MCF 10A (cell line): ENCODE measurements around the gene PPP2R2B. TPM values are rescaled to one million over a fixed set of nuclear protein-coding genes. Genes with fewer than 3 reads are reported as not detected.

Source experiments
- BruUV-seq: library from RNA; stranded (reverse); fragments of 400-500 nt; replicated peaks from 2 replicates; lab custom pipeline; 2021; lab: Mats Ljungman, UMichigan
- CTCF ChIA-PET: fragments of 300-600 bp; sonication (Branson Sonifier 250); formaldehyde crosslinking; extraction: SDS; loops from one replicate; lab custom pipeline; 2021; ENCODE audit warnings: antibody characterized with exemption, inconsistent platforms; lab: Yijun Ruan, JAX
- POLR2A ChIA-PET: fragments of 300-600, 350-650 bp; sonication (Branson Sonifier 250); formaldehyde crosslinking; extraction: SDS; loops from one replicate; lab custom pipeline; 2020; ENCODE audit warnings: antibody characterized with exemption, inconsistent platforms; lab: Yijun Ruan, JAX
- DNase-seq: peaks from one replicate; pipeline ENCODE4 v3.0.0-alpha.2; 2018; ENCODE audit not compliant: unreplicated experiment
- H3K27ac Mint-ChIP-seq: one replicate; pipeline ENCODE4 v1.8.0; 2022; ENCODE audit warnings: mild to moderate bottlenecking, low read depth, mixed read lengths; ENCODE audit not compliant: unreplicated experiment
- H3K27me3 Mint-ChIP-seq: one replicate; pipeline ENCODE4 v1.8.0; 2022; ENCODE audit warnings: mixed read lengths; ENCODE audit not compliant: insufficient read depth, unreplicated experiment
- H3K36me3 Mint-ChIP-seq: one replicate; pipeline ENCODE4 v1.8.0; 2022; ENCODE audit warnings: mild to moderate bottlenecking, moderate library complexity, mixed read lengths; ENCODE audit not compliant: insufficient read depth, unreplicated experiment
- H3K4me1 Mint-ChIP-seq: one replicate; pipeline ENCODE4 v1.8.0; 2022; ENCODE audit warnings: mixed read lengths; ENCODE audit not compliant: insufficient read depth, unreplicated experiment
- H3K4me3 Mint-ChIP-seq: one replicate; pipeline ENCODE4 v1.8.0; 2022; ENCODE audit warnings: mild to moderate bottlenecking, moderate library complexity, mixed read lengths; ENCODE audit not compliant: unreplicated experiment
- H3K9me3 Mint-ChIP-seq: one replicate; pipeline ENCODE4 v1.8.0; 2022; ENCODE audit warnings: mixed read lengths; ENCODE audit not compliant: unreplicated experiment
- CTCF ChIP-seq: fragments of 200-600 bp; IDR thresholded peaks from one replicate; pipeline ENCODE4 v1.8.0; 2022; ENCODE audit warnings: antibody characterized with exemption, mild to moderate bottlenecking; ENCODE audit not compliant: unreplicated experiment
- intact Hi-C: fragments of 100-400 bp; cut with micrococcal nuclease; formaldehyde crosslinking; loops from 2 replicates; pipeline ENCODE4 v1.14.1; 2022
- total RNA-seq: library from RNA; stranded (reverse); gene quantifications from 2 replicates; pipeline ENCODE4 v1.2.3, GENCODE V29; 2022

PPP2R2B gene
- total RNA-seq, 1 experiment from 2014 or later: 0.54 TPM

GRCh38 chr5:146623009-146623408, 255.5 kb downstream of the PPP2R2B start:
- Mint-ChIP-seq H3K27me3 (peaks cover 22% of the 10 kb centered on the region), H3K4me3 (no peak overlapping the region), H3K4me1 (no peaks in the 10 kb centered on the region), H3K36me3 (no peaks in the 10 kb centered on the region), H3K27ac (no peak overlapping the region), H3K9me3 (no peaks in the 10 kb centered on the region)
- ChIA-PET CTCF (interaction anchor here (0.6 to 2.2 kb wide), 10 partner anchors 10 to 937 kb away, joined by 3 to 8 read pairs (median 4); no protein-coding TSS in a partner anchor), POLR2A (no interaction called here)
- intact Hi-C loops: loop anchor here (5.0 kb wide), 1 partner anchor 81 kb away; no protein-coding TSS in a partner anchor
- no peak for DNase-seq
- BruUV-seq: no TSS peak
- TF ChIP-seq CTCF: no peak

DNA sequence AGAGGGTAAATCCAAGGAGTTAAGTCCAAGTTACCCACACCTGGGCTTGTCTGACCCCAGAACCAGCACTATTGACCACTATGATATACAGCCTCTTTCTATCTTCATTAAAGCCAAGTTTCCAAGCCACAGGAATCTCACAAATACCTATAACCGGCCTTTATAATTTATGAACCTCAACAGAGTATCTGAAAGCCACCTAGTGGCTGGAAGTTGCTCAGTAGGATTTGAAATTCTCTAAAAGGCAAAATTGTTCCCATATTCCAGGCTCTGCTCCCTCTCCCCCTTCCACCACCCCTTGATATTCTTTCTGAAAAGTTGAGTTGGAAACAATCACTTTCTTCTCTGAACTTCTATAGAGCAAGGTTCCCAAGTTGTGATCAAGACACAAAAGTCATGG, 256.2 kb downstream of the PPP2R2B start:
- Mint-ChIP-seq H3K27ac (no peak overlapping the region), H3K9me3 (no peaks in the 10 kb centered on the region), H3K4me1 (no peaks in the 10 kb centered on the region), H3K27me3 (peaks cover 22% of the 10 kb centered on the region), H3K4me3 (no peak overlapping the region), H3K36me3 (no peaks in the 10 kb centered on the region)
- intact Hi-C loops: loop anchor here (5.0 kb wide), 1 partner anchor 80 kb away; no protein-coding TSS in a partner anchor
- CTCF ChIA-PET: interaction anchor here (0.6 to 2.2 kb wide), 10 partner anchors 11 to 938 kb away, joined by 3 to 8 read pairs (median 4); no protein-coding TSS in a partner anchor
- POLR2A ChIA-PET: no interaction called here
- no peak for DNase-seq
- peak; percentile 44 for TF ChIP-seq CTCF
- BruUV-seq: no TSS peak

DNA sequence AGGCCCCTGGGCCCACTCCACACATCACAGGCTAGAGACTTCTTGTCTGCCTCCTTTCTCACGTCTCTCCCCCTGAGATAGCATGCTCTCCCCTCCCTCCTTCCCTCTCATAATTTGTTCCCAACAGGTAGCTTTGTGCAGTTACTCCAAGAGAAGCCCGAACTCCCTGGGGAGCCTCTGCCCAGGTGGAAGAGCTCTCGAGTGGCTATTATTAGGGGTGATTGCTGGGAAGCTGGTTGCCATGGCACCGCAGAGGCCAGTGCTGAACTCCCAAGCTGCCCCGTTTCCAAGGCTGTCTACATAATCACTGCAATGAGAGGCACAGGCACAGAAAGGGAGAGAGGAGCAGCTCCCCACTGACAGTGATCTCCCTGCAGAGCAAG, 257.9 kb downstream of the PPP2R2B start:
- CTCF ChIA-PET: interaction anchor here (1.0 to 1.2 kb wide), 2 partner anchors 14 to 19 kb away, joined by 3 to 5 read pairs; no protein-coding TSS in a partner anchor
- BruUV-seq: no TSS peak
- Mint-ChIP-seq H3K27ac (no peak overlapping the region), H3K4me3 (no peak overlapping the region), H3K9me3 (peaks cover 15% of the 10 kb centered on the region), H3K36me3 (no peaks in the 10 kb centered on the region), H3K27me3 (peaks cover 33% of the 10 kb centered on the region), H3K4me1 (no peaks in the 10 kb centered on the region)
- DNase-seq: no peak
- intact Hi-C loops: loop anchor here (5.0 kb wide), 1 partner anchor 78 kb away; no protein-coding TSS in a partner anchor
- no peak for TF ChIP-seq CTCF
- POLR2A ChIA-PET: no interaction called here

DNA sequence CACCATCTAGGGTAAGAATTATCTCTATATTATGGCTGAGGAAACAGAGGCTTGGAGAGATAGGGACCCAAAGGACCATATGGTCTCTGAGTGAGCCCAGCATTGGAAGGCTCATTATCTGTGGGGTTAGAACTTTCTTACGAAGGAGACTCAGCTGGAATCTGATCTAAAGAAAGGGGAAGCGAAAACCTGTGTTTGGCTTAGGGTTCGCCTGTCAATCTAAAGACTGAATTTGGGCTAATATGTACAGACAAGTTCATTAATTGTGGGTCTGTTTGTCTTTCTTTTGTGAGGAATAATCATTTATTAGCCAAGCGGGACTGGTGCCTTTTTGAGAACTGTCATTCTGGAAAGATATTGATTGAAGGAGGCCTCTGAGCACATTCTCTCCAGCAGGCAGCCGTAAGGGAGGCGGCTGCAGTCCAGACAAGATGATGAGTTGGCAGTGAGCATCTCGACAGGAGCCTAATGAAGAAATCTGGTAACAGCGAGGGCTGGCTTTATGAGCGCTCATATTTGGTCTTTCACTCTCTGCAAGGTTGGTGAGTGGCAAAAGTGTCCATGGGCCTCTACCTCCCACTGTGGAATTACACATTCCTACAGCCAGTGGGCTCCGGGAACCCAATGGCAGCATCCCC, 258.4 kb downstream of the PPP2R2B start:
- Mint-ChIP-seq H3K27me3 (peaks cover 32% of the 10 kb centered on the region), H3K9me3 (peaks cover 18% of the 10 kb centered on the region), H3K4me3 (no peak overlapping the region), H3K4me1 (no peaks in the 10 kb centered on the region), H3K36me3 (no peaks in the 10 kb centered on the region), H3K27ac (no peak overlapping the region)
- no peak for DNase-seq
- intact Hi-C loops: loop anchor here (5.0 kb wide), 1 partner anchor 78 kb away; no protein-coding TSS in a partner anchor
- no peak for TF ChIP-seq CTCF
- BruUV-seq: no TSS peak
- ChIA-PET CTCF (interaction anchor here (1.2 kb wide), 1 partner anchor 14 kb away, joined by 3 read pairs; no protein-coding TSS in a partner anchor), POLR2A (no interaction called here)
